Measurements from ENCODE around the gene GRM3. TPM values are rescaled to one million over a fixed set of nuclear protein-coding genes. Genes with fewer than 3 reads are reported as not detected.

The GRM3 gene
- total and polyA plus RNA-seq, 2 of the 13 experiments (the other 11 are each of a cell fraction or from before 2014, with no cell fraction given) = not detected

DNA sequence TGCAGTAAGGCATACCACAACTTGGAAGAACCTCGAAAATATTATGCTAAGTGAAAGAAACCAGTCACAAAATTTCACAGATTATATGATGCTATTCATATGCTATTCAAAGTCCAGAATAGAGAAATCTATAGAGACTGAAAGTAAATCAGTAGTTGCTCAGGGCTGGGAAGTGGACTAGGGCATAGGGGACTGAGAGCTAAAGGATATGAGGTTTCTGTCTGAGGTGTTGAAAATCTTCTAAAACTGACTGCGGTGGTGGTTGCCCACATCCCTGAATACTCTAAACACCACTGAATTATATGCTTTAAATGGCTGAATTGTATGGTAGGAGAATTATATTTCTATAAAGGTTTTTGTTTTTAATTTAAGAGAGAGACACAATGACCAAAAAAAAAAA lies 254.5 kb downstream of the GRM3 start:
- CTCF ChIA-PET (ENCODE audit: low intra/inter-chr PET ratio, low total read pairs) = no interaction called here
- 57% methylated on average over 2 of the region's 2 CpGs for WGBS (ENCODE audit: low lambda C conversion rate)
- Histone ChIP-seq H3K79me2 (ENCODE audit: insufficient read depth, low read length) (no peaks in the 10 kb centered on the region), H3K4me3 (replicated peaks in 1 of 3; ENCODE audit: insufficient read depth in 1 of 3, low read depth in 2 of 3, low read length in 3 of 3) (no peak overlapping the region), H3K4me1 (ENCODE audit: insufficient read depth, low read length) (no peaks in the 10 kb centered on the region), H3K9me3 (ENCODE audit: low read length) (no peaks in the 10 kb centered on the region), H3K9ac (ENCODE audit: insufficient read depth, low read depth, low read length) (no peak overlapping the region), H3K27ac (ENCODE audit: extremely low read length, insufficient read depth, low read length) (no peak overlapping the region), H4K20me1 (ENCODE audit: insufficient read depth, low read length) (no peaks in the 10 kb centered on the region), H3K27me3 (ENCODE audit: control insufficient read depth in 1 of 2, insufficient read depth in 2 of 2, low read length in 2 of 2) (no peaks in the 10 kb centered on the region), H3K4me2 (ENCODE audit: low read depth, low read length) (no peak overlapping the region), H2AFZ (ENCODE audit: low read length) (no peak overlapping the region), H3K36me3 (replicated peaks in 1 of 2; ENCODE audit: control insufficient read depth in 1 of 2, insufficient read depth in 2 of 2, low read length in 2 of 2) (no peaks in the 10 kb centered on the region)
- ATAC-seq (no peak), DNase-seq (ENCODE audit: low spot score) (no peak), FAIRE-seq (no peak)
- in situ Hi-C loops (cut with HindIII; ENCODE audit: extremely low pct_ligation_motif_present, low pct_unique_long_range_greater_than_20kb) = no loop called here
- TF ChIP-seq SMYD3 (CRISPR knock-in tag; IDR thresholded peaks at IDR 0.05) (no peak), ZNF331 (CRISPR knock-in tag; IDR thresholded peaks at IDR 0.05) (no peak), JUN (CRISPR knock-in tag; IDR thresholded peaks at IDR 0.05) (no peak), KDM5B (CRISPR knock-in tag; IDR thresholded peaks at IDR 0.05; ENCODE audit: borderline replicate concordance) (no peak)
- TF ChIP-seq, protein P1, sequence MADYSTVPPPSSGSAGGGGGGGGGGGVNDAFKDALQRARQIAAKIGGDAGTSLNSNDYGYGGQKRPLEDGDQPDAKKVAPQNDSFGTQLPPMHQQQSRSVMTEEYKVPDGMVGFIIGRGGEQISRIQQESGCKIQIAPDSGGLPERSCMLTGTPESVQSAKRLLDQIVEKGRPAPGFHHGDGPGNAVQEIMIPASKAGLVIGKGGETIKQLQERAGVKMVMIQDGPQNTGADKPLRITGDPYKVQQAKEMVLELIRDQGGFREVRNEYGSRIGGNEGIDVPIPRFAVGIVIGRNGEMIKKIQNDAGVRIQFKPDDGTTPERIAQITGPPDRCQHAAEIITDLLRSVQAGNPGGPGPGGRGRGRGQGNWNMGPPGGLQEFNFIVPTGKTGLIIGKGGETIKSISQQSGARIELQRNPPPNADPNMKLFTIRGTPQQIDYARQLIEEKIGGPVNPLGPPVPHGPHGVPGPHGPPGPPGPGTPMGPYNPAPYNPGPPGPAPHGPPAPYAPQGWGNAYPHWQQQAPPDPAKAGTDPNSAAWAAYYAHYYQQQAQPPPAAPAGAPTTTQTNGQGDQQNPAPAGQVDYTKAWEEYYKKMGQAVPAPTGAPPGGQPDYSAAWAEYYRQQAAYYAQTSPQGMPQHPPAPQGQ (CRISPR knock-in tag; IDR thresholded peaks at IDR 0.05; ENCODE audit: borderline replicate concordance) = no peak
- TF ChIP-seq, protein P2, sequence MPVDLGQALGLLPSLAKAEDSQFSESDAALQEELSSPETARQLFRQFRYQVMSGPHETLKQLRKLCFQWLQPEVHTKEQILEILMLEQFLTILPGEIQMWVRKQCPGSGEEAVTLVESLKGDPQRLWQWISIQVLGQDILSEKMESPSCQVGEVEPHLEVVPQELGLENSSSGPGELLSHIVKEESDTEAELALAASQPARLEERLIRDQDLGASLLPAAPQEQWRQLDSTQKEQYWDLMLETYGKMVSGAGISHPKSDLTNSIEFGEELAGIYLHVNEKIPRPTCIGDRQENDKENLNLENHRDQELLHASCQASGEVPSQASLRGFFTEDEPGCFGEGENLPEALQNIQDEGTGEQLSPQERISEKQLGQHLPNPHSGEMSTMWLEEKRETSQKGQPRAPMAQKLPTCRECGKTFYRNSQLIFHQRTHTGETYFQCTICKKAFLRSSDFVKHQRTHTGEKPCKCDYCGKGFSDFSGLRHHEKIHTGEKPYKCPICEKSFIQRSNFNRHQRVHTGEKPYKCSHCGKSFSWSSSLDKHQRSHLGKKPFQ (CRISPR knock-in tag; IDR thresholded peaks at IDR 0.05; ENCODE audit: insufficient replicate concordance) = no peak
- POLR2A ChIA-PET = no interaction called here
- intact Hi-C loops (cut with micrococcal nuclease; ENCODE audit: unreplicated experiment) = no loop called here
- no TSS peak for BruUV-seq (replicated peaks)

Data from HepG2 (cell line).